SK-N-MC (cell line): ENCODE data around the gene COL4A5.

Experiments used
- EZH2 ChIP-seq: fragments of 200-600 bp; sonication (generic); IDR thresholded peaks from one replicate; pipeline ENCODE4 v1.6.1; 2017; ENCODE audit warnings: antibody characterized with exemption
- POLR2AphosphoS5 ChIP-seq: IDR thresholded peaks from 2 replicates; pipeline ENCODE4 v1.6.1; 2012; ENCODE audit warnings: mild to moderate bottlenecking, low read depth, low read length, borderline replicate concordance

GRCh38 chrX:108734426-108734825 is 294.8 kb downstream of the COL4A5 start:
- TF ChIP-seq POLR2AphosphoS5 (no peak), EZH2 (no peak)
